IMR-90 (cell line): ENCODE measurements around the gene LTBP1. TPM values are rescaled to one million over a fixed set of nuclear protein-coding genes. Genes with fewer than 3 reads are reported as not detected.
A peak's percentile ranks its signal among the peaks of the same experiment; 100 is the strongest.

Source experiments
- ATAC-seq: fragments of 200-7000 bp; cut with Tn5 transposase; 2 replicates; pipeline ENCODE4 v1.9.1; 2020; ENCODE audit warnings: low read depth, mild to moderate bottlenecking, moderate library complexity
- BruUV-seq: library from RNA; stranded (reverse); fragments of 400-500 nt; replicated peaks from 2 replicates; lab custom pipeline; 2021; lab: Mats Ljungman, UMichigan
- CTCF ChIA-PET: fragments of 300-600 bp; formaldehyde crosslinking; extraction: SDS; loops from one replicate; lab custom pipeline; 2021; ENCODE audit warnings: antibody characterized with exemption; lab: Yijun Ruan, JAX
- POLR2A ChIA-PET: fragments of 300-600 bp; sonication (Branson Sonifier 250); formaldehyde crosslinking; loops from one replicate; lab custom pipeline; 2022; ENCODE audit warnings: antibody characterized with exemption; ENCODE audit not compliant: unreplicated experiment; lab: Charles Lee
- DNase-seq: peaks from one replicate; pipeline ENCODE4 v3.0.0; 2013
- H2AFZ ChIP-seq: replicated peaks from 2 replicates; pipeline ENCODE3; 2013; ENCODE audit warnings: low read length, mild to moderate bottlenecking; ENCODE audit not compliant: poor library complexity
- H2AK5ac ChIP-seq: 2 replicates; pipeline ENCODE4 v1.6.1; 2013; ENCODE audit warnings: low read depth, low read length, inconsistent platforms
- H2AK9ac ChIP-seq: replicated peaks from 2 replicates; pipeline ENCODE3; 2013; ENCODE audit warnings: mild to moderate bottlenecking, low read depth, low read length, moderate library complexity; ENCODE audit not compliant: poor library complexity
- H2BK120ac ChIP-seq: 2 replicates; pipeline ENCODE4 v1.6.1; 2013; ENCODE audit warnings: low read depth, low read length, inconsistent platforms
- H2BK15ac ChIP-seq: 3 replicates; pipeline ENCODE4 v1.6.1; 2013; ENCODE audit warnings: low read depth, low read length, inconsistent platforms
- H2BK20ac ChIP-seq: 2 replicates; pipeline ENCODE4 v1.6.1; 2013; ENCODE audit warnings: low read depth, mild to moderate bottlenecking, inconsistent platforms, low read length, moderate library complexity
- H2BK5ac ChIP-seq: 2 replicates; pipeline ENCODE4 v1.6.1; 2013; ENCODE audit warnings: mild to moderate bottlenecking, low read depth, low read length, inconsistent platforms; ENCODE audit not compliant: poor library complexity, severe bottlenecking
- H3K14ac ChIP-seq: replicated peaks from 2 replicates; pipeline ENCODE4 v1.6.1; 2013; ENCODE audit warnings: low read depth, low read length, inconsistent platforms
- H3K18ac ChIP-seq: 2 replicates; pipeline ENCODE4 v1.6.1; 2013; ENCODE audit warnings: low read depth, low read length, control low read depth
- H3K23ac ChIP-seq: 2 replicates; pipeline ENCODE4 v1.6.1; 2013; ENCODE audit warnings: low read depth, low read length, inconsistent platforms
- H3K27ac ChIP-seq: 2 replicates; pipeline ENCODE4 v1.5.1; 2013; ENCODE audit warnings: mild to moderate bottlenecking, control low read depth, low read length; ENCODE audit not compliant: insufficient read depth
- H3K27me3 ChIP-seq: 2 replicates; pipeline ENCODE4 v1.6.1; 2013; ENCODE audit warnings: low read length; ENCODE audit not compliant: control insufficient read depth, insufficient read depth
- H3K36me3 ChIP-seq: 2 replicates; pipeline ENCODE4 v1.6.1; 2013; ENCODE audit warnings: low read length, mixed read lengths; ENCODE audit not compliant: control insufficient read depth, insufficient read depth
- H3K4ac ChIP-seq: 2 replicates; pipeline ENCODE4 v1.6.1; 2013; ENCODE audit warnings: low read depth, low read length, inconsistent platforms
- H3K4me1 ChIP-seq: 2 replicates; pipeline ENCODE4 v1.6.1; 2013; ENCODE audit warnings: low read length, mixed read lengths; ENCODE audit not compliant: control insufficient read depth, insufficient read depth
- H3K4me2 ChIP-seq: 2 replicates; pipeline ENCODE4 v1.6.1; 2013; ENCODE audit warnings: low read depth, mild to moderate bottlenecking, control low read depth, low read length, moderate library complexity
- H3K4me3 ChIP-seq: 2 replicates; pipeline ENCODE4 v1.5.1; 2013; ENCODE audit warnings: low read depth, mild to moderate bottlenecking, control low read depth, low read length, moderate library complexity; ENCODE audit not compliant: insufficient read depth
- H3K56ac ChIP-seq: 2 replicates; pipeline ENCODE4 v1.6.1; 2013; ENCODE audit warnings: low read length, inconsistent platforms; ENCODE audit not compliant: insufficient read depth; ENCODE audit errors: extremely low read depth
- H3K79me1 ChIP-seq, 2 experiments: 2 replicates each; pipeline ENCODE4 v1.6.1; 2013; ENCODE audit warnings: low read length in 2 of 2, inconsistent platforms in 1 of 2, low read depth in 1 of 2
- H3K9ac ChIP-seq: 2 replicates; pipeline ENCODE4 v1.6.1; 2013; ENCODE audit warnings: low read depth, low read length, control low read depth
- H3K9me1 ChIP-seq: 2 replicates; pipeline ENCODE4 v1.6.1; 2013; ENCODE audit warnings: low read length, inconsistent platforms; ENCODE audit not compliant: insufficient read depth
- H3K9me3 ChIP-seq: 2 replicates; pipeline ENCODE4 v1.6.1; 2013; ENCODE audit warnings: low read length; ENCODE audit not compliant: control insufficient read depth, insufficient read depth
- H4K20me1 ChIP-seq: 2 replicates; pipeline ENCODE4 v1.6.1; 2013; ENCODE audit warnings: low read length, inconsistent platforms; ENCODE audit not compliant: insufficient read depth
- H4K5ac ChIP-seq: 2 replicates; pipeline ENCODE4 v1.6.1; 2013; ENCODE audit warnings: mild to moderate bottlenecking, low read depth, low read length, control low read depth
- H4K8ac ChIP-seq, 2 experiments: 2 replicates each; pipeline ENCODE4 v1.6.1; 2013; ENCODE audit warnings: low read depth in 2 of 2, low read length in 2 of 2, control low read depth in 1 of 2, inconsistent platforms in 1 of 2
- H4K91ac ChIP-seq: 2 replicates; pipeline ENCODE4 v1.6.1; 2013; ENCODE audit warnings: low read depth, low read length, inconsistent platforms; ENCODE audit not compliant: insufficient read depth
- CEBPB ChIP-seq: IDR thresholded peaks from 2 replicates; pipeline ENCODE4 v1.6.1; 2012; ENCODE audit warnings: low read depth, low read length, improper control_type of control experiment
- ELK1 ChIP-seq: fragments of 150-350 bp; IDR thresholded peaks from 2 replicates; pipeline ENCODE4 v1.6.1; 2016; ENCODE audit warnings: low read depth, mild to moderate bottlenecking, low read length, moderate library complexity, borderline replicate concordance
- MAFK ChIP-seq: IDR thresholded peaks from 2 replicates; pipeline ENCODE4 v1.6.1; 2012; ENCODE audit warnings: low read depth, low read length, improper control_type of control experiment
- SMC3 ChIP-seq: fragments of 150-350 bp; IDR thresholded peaks from 2 replicates; pipeline ENCODE4 v1.6.1; 2016; ENCODE audit warnings: low read depth, mild to moderate bottlenecking, antibody characterized with exemption, low read length, moderate library complexity
- USF2 ChIP-seq: fragments of 150-350 bp; IDR thresholded peaks from 2 replicates; pipeline ENCODE4 v1.6.1; 2017; ENCODE audit warnings: mild to moderate bottlenecking, antibody characterized with exemption, low read length, low read depth
- WGBS, 2 experiments: methylation state at CpG; one replicate each; pipeline versions ENCODE4 v1.1.5 to v1.1.7; 2013; ENCODE audit warnings: missing lambda C conversion rate in 2 of 2; ENCODE audit not compliant: insufficient read length in 1 of 2; ENCODE audit errors: extremely low coverage in 2 of 2; 5-methylcytosine and 5-hydroxymethylcytosine counted together
- dilution Hi-C: fragments of 300-500 bp; cut with HindIII; formaldehyde crosslinking; loops from one replicate; pipeline ENCODE4 v1.14.3; 2018; ENCODE audit warnings: low sequenced_read_pairs; ENCODE audit not compliant: unreplicated experiment
- in situ Hi-C: fragments of 300-500 bp; cut with MboI; formaldehyde crosslinking; loops from 3 replicates; pipeline ENCODE4 v1.14.3; 2019; ENCODE audit warnings: low sequenced_read_pairs, inconsistent platforms, mixed read lengths
- intact Hi-C: fragments of 100-400 bp; cut with micrococcal nuclease; formaldehyde crosslinking; loops from 2 replicates; pipeline ENCODE4 v1.10.0; 2022
- polyA plus RNA-seq, 3 experiments: library from polyadenylated mRNA; depleted of rRNA; stranded (reverse); fragments of >200 nt; gene quantifications; 2 replicates each; pipeline ENCODE4 v1.2.3, GENCODE V29; 2012; ENCODE audit warnings: low replicate concordance in 1 of 3
- total RNA-seq: library from RNA; depleted of rRNA; stranded (reverse); fragments of >200 nt; gene quantifications from 2 replicates; pipeline ENCODE4 v1.2.3, GENCODE V29; 2012

Gene LTBP1
- total and polyA plus RNA-seq, 2 of the 4 experiments (the other 2 are of a cell fraction), result 235 to 326 TPM

GRCh38 chr2:33047939-33048338 is 101.2 kb downstream of the LTBP1 start:
- H4K8ac ChIP-seq, result no peak overlapping the region
- peaks cover 5% of the 10 kb centered on the region; the same call in 1 of the 2 replicates for H3K9me1 ChIP-seq
- H3K18ac ChIP-seq, result no peak overlapping the region
- H3K27ac ChIP-seq, result no peak overlapping the region
- CTCF ChIA-PET, result no interaction called here
- intact Hi-C loops (no loop called here), dilution Hi-C loops (no loop called here), in situ Hi-C loops (loop anchor here (25.0 kb wide), 1 partner anchor 214 kb away; no protein-coding TSS in a partner anchor)
- no TSS peak for BruUV-seq
- no peak overlapping the region for H2BK5ac ChIP-seq
- H4K91ac ChIP-seq, result no peak overlapping the region
- no peaks in the 10 kb centered on the region; the same call in 1 of the 2 replicates for H4K20me1 ChIP-seq
- H3K36me3 ChIP-seq, result no peaks in the 10 kb centered on the region; the same call in 1 of the 2 replicates
- DNase-seq, result peak; percentile 33
- no peak overlapping the region for H3K4me2 ChIP-seq
- peaks cover 8 to 30% of the 10 kb centered on the region in 2 experiments; a peak in 3 of 4 replicates for H3K79me1 ChIP-seq
- H3K56ac ChIP-seq, result no peak overlapping the region
- no peak overlapping the region for H4K5ac ChIP-seq
- 82% methylated on average over 2 of the region's 2 CpGs; no CpG with 5 or more reads in 1 of the 2 experiments for WGBS, 2 experiments
- POLR2A ChIA-PET, result no interaction called here
- peaks cover 5% of the 10 kb centered on the region for H3K4me1 ChIP-seq
- H2BK120ac ChIP-seq, result no peak overlapping the region
- no peak overlapping the region for H2AK9ac ChIP-seq
- no peak for TF ChIP-seq USF2
- TF ChIP-seq MAFK, result no peak
- no peak for TF ChIP-seq CEBPB
- TF ChIP-seq SMC3, result no peak
- no peak for TF ChIP-seq ELK1
- peak overlapping the region; percentile 64; the same call in 1 of the 2 replicates for H3K23ac ChIP-seq
- no peak overlapping the region for H2BK15ac ChIP-seq
- no peaks in the 10 kb centered on the region for H3K9me3 ChIP-seq
- H3K4me3 ChIP-seq, result no peak overlapping the region
- no peak overlapping the region for H2BK20ac ChIP-seq
- no peak overlapping the region for H3K4ac ChIP-seq
- H3K9ac ChIP-seq, result no peak overlapping the region
- H2AFZ ChIP-seq, result no peak overlapping the region
- no peaks in the 10 kb centered on the region for H3K27me3 ChIP-seq
- ATAC-seq, result no peak
- H3K14ac ChIP-seq, result peak overlapping the region; percentile 60; the same call in 1 of the 2 replicates
- no peak overlapping the region for H2AK5ac ChIP-seq
